ENCODE measurements around the gene MMP13.
A peak's percentile ranks its signal among the peaks of the same experiment; 100 is the strongest.
"Not testable (repeated sequence)": the region's sequence is repeated elsewhere in the genome, so short reads cannot be mapped to it uniquely, and the experiment has no call there.

The MMP13 gene

GRCh38 chr11:102955624-102956023, at the start of gene MMP13:
MMP13 (minus strand) TSS chr11:102955732; CDS start chr11:102955705, 27 bp downstream.
- Mint-ChIP-seq H3K27ac (no peak within 1 kb of the TSS), H3K4me1 (no peaks in the 10 kb centered on the region), H3K4me3 (no peak within 1 kb of the TSS), H3K27me3 (peaks cover 8% of the 10 kb centered on the region), H3K9me3 (no peaks in the 10 kb centered on the region), H3K36me3 (ENCODE audit: low read depth) (no peaks in the 10 kb centered on the region)
- no peak for DNase-seq
- ATAC-seq = no peak

- H3K27ac Mint-ChIP-seq; DNase-seq; H3K9me3 Mint-ChIP-seq; H3K4me1 Mint-ChIP-seq; H3K4me3 Mint-ChIP-seq; H3K36me3 Mint-ChIP-seq (ENCODE audit: low read depth); ATAC-seq: not testable (repeated sequence)
- H3K27me3 Mint-ChIP-seq = peaks cover 16% of the 10 kb centered on the region
Measured at GRCh38 chr11:103004234-103004633, 48.7 kb upstream of the MMP13 start.

GRCh38 chr11:102994105-102994504, 38.6 kb upstream of the MMP13 start:
- Mint-ChIP-seq H3K4me1 (no peaks in the 10 kb centered on the region), H3K9me3 (no peaks in the 10 kb centered on the region), H3K36me3 (ENCODE audit: low read depth) (no peaks in the 10 kb centered on the region), H3K27me3 (peaks cover 15% of the 10 kb centered on the region), H3K4me3 (no peak overlapping the region), H3K27ac (no peak overlapping the region)
- no peak for ATAC-seq
- DNase-seq = no peak

DNA sequence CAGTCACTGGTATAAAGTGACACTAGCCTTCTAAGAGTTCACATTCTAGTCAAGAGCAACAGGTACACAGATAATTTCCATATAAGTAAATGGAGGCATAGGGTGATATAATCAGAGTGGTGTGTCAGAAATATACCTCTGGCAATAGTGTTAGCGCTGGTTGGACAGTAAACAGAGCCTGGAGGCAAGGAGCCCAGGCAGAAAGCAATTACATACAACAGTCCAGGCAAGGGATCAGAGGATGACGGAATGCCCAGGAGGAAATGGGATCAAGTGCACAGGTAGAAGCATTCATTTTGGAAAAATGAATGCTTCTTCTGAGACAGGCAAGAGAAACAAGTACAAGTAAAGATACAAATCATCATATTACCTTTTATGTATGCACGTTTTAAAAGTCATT, 36.2 kb upstream of the MMP13 start:
- H3K9me3 Mint-ChIP-seq = no peaks in the 10 kb centered on the region
- DNase-seq = no peak
- peaks cover 13% of the 10 kb centered on the region for H3K27me3 Mint-ChIP-seq

GRCh38 chr11:102990145-102990544, 34.6 kb upstream of the MMP13 start:
- H3K36me3 Mint-ChIP-seq (ENCODE audit: low read depth) = no peaks in the 10 kb centered on the region
- H3K9me3 Mint-ChIP-seq = no peaks in the 10 kb centered on the region
- no peak overlapping the region for H3K27ac Mint-ChIP-seq
- H3K27me3 Mint-ChIP-seq = peaks cover 15% of the 10 kb centered on the region
- no peak overlapping the region for H3K4me3 Mint-ChIP-seq
- no peaks in the 10 kb centered on the region for H3K4me1 Mint-ChIP-seq
- ATAC-seq (no peak), DNase-seq (no peak)

More for the DNA sequence above, 36.2 kb upstream of the MMP13 start:
- Mint-ChIP-seq H3K4me3 (no peak overlapping the region), H3K27ac (no peak overlapping the region), H3K4me1 (no peaks in the 10 kb centered on the region), H3K36me3 (ENCODE audit: low read depth) (no peaks in the 10 kb centered on the region)
- ATAC-seq = no peak

- Mint-ChIP-seq H3K4me3 (no peak overlapping the region), H3K36me3 (ENCODE audit: low read depth) (no peaks in the 10 kb centered on the region), H3K4me1 (no peaks in the 10 kb centered on the region), H3K27me3 (peaks cover 15% of the 10 kb centered on the region), H3K9me3 (no peaks in the 10 kb centered on the region), H3K27ac (no peak overlapping the region)
- ATAC-seq (no peak), DNase-seq (no peak)
Measured at GRCh38 chr11:102989379-102990047, 34.0 kb upstream of the MMP13 start.

- ATAC-seq (peak; percentile 28), DNase-seq (no peak)
- H3K4me3 Mint-ChIP-seq = no peak overlapping the region
- no peak overlapping the region for H3K27ac Mint-ChIP-seq
- no peaks in the 10 kb centered on the region for H3K36me3 Mint-ChIP-seq (ENCODE audit: low read depth)
- no peaks in the 10 kb centered on the region for H3K4me1 Mint-ChIP-seq
- H3K27me3 Mint-ChIP-seq = peaks cover 15% of the 10 kb centered on the region
- no peaks in the 10 kb centered on the region for H3K9me3 Mint-ChIP-seq
Measured at GRCh38 chr11:102986815-102987214, 31.3 kb upstream of the MMP13 start.

DNA sequence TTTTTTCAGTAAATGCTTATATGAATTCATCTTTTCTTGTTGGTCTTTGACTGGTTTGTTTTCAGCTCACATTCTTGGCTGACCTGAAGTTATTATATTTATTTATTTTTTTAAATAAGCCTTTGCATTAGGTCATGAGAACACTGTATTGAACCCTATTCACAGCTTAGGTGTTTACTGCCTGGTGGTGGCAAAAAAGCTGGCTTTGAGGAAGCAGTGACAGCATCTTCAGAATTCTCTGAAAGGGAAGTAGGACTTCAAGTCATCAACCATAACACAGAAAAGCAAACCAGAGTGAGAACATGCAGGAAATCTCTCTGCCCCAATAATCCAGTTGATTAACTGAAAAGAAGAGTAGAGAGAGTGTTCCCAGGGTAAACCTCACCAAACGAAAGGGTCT, 30.3 kb upstream of the MMP13 start:
- no peak for ATAC-seq
- no peaks in the 10 kb centered on the region for H3K36me3 Mint-ChIP-seq (ENCODE audit: low read depth)

GRCh38 chr11:102983486-102983885, 28.0 kb upstream of the MMP13 start:
- no peak overlapping the region for H3K4me3 Mint-ChIP-seq
- no peak overlapping the region for H3K27ac Mint-ChIP-seq
- ATAC-seq = no peak
- H3K9me3 Mint-ChIP-seq = no peaks in the 10 kb centered on the region
- peaks cover 8% of the 10 kb centered on the region for H3K27me3 Mint-ChIP-seq
- no peak for DNase-seq
- H3K4me1 Mint-ChIP-seq = no peaks in the 10 kb centered on the region
- H3K36me3 Mint-ChIP-seq (ENCODE audit: low read depth) = no peaks in the 10 kb centered on the region

More for the DNA sequence above, 30.3 kb upstream of the MMP13 start:
- H3K27ac Mint-ChIP-seq = no peak overlapping the region
- DNase-seq = no peak
- H3K4me3 Mint-ChIP-seq = no peak overlapping the region
- H3K27me3 Mint-ChIP-seq = peaks cover 12% of the 10 kb centered on the region
- H3K4me1 Mint-ChIP-seq = no peaks in the 10 kb centered on the region
- no peaks in the 10 kb centered on the region for H3K9me3 Mint-ChIP-seq

DNA sequence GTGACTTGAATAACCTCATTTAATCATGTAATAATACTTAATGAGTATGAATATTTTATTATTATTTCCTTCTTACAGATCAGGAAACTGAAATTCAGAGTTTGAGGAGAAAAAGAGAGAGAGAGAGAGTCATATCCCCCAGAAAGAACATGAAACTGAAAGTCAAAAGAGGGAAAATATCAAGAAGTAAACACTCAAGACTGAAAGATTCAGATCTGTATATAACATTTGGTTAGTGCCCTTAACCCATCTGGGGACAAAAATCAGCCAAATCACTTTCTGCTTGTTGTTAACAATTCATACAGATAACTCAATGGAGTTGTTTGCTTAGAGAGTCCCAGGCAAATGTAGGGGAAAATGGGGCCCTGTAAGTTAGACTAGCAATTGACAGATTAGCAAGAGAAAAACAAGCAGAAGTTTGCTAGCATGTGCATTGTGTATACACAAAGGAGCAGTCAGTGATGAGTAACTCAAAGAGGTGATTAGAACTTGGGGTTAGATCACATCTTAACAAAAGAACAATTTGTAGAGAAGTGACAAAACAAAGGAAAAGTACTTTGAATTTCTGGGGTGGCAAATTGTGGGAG, 25.9 kb upstream of the MMP13 start:
- no peak for ATAC-seq
- DNase-seq = no peak
- Mint-ChIP-seq H3K27me3 (peaks cover 9% of the 10 kb centered on the region), H3K27ac (no peak overlapping the region), H3K36me3 (ENCODE audit: low read depth) (no peaks in the 10 kb centered on the region), H3K4me3 (no peak overlapping the region), H3K4me1 (no peaks in the 10 kb centered on the region), H3K9me3 (no peaks in the 10 kb centered on the region)

GRCh38 chr11:102974552-102975280, 19.2 kb upstream of the MMP13 start:
- Mint-ChIP-seq H3K27me3 (peaks cover 17% of the 10 kb centered on the region), H3K4me3 (no peak overlapping the region), H3K36me3 (ENCODE audit: low read depth) (no peaks in the 10 kb centered on the region), H3K9me3 (no peaks in the 10 kb centered on the region), H3K27ac (no peak overlapping the region), H3K4me1 (no peaks in the 10 kb centered on the region)
- DNase-seq (no peak), ATAC-seq (no peak)

GRCh38 chr11:102973698-102974097, 18.2 kb upstream of the MMP13 start:
- ATAC-seq, H3K4me3 Mint-ChIP-seq: not testable (repeated sequence)

GRCh38 chr11:102972853-102973252, 17.3 kb upstream of the MMP13 start:
- Mint-ChIP-seq H3K4me1 (no peaks in the 10 kb centered on the region), H3K36me3 (ENCODE audit: low read depth) (no peaks in the 10 kb centered on the region), H3K4me3 (no peak overlapping the region), H3K27ac (no peak overlapping the region), H3K27me3 (peaks cover 12% of the 10 kb centered on the region), H3K9me3 (no peaks in the 10 kb centered on the region)
- DNase-seq (no peak), ATAC-seq (no peak)

More at GRCh38 chr11:102973698-102974097, 18.2 kb upstream of the MMP13 start:
- peaks cover 15% of the 10 kb centered on the region for H3K27me3 Mint-ChIP-seq
- H3K4me1 Mint-ChIP-seq; H3K36me3 Mint-ChIP-seq (ENCODE audit: low read depth); DNase-seq; H3K9me3 Mint-ChIP-seq; H3K27ac Mint-ChIP-seq: not testable (repeated sequence)

DNA sequence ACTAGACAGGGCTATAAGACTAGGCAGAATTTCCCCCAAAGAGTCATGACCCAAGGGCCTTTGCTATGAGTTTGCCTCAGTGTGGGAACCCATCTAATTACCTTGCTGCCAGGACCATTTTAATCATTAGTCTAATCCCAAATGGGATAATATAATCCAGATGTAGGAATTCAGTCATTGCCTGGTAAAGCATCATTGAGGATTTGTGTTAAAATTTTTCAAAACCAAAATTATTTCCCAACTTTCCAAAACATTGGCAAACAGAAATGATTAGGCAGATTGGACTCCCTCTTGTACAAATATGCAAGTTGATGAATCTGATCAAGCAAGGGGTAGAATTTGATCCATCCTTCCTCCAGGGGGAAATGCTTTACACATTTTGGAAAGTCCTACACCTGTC, 16.2 kb upstream of the MMP13 start:
- Mint-ChIP-seq H3K4me1 (no peaks in the 10 kb centered on the region), H3K36me3 (ENCODE audit: low read depth) (no peaks in the 10 kb centered on the region), H3K4me3 (no peak overlapping the region), H3K27ac (no peak overlapping the region), H3K9me3 (no peaks in the 10 kb centered on the region), H3K27me3 (peaks cover 12% of the 10 kb centered on the region)
- DNase-seq (no peak), ATAC-seq (no peak)

GRCh38 chr11:102967497-102967896, 12.0 kb upstream of the MMP13 start:
- no peak for ATAC-seq
- no peaks in the 10 kb centered on the region for H3K9me3 Mint-ChIP-seq
- no peaks in the 10 kb centered on the region for H3K36me3 Mint-ChIP-seq (ENCODE audit: low read depth)
- no peak overlapping the region for H3K4me3 Mint-ChIP-seq
- DNase-seq = no peak
- H3K27me3 Mint-ChIP-seq = peaks cover 12% of the 10 kb centered on the region
- H3K27ac Mint-ChIP-seq = no peak overlapping the region
- H3K4me1 Mint-ChIP-seq = no peaks in the 10 kb centered on the region
